TTC549 (cell line): Measurements from ENCODE around the gene SMOC2.

ENCODE experiments used
- FAIRE-seq: peaks from 2 replicates; lab custom pipeline; 2012; peaks lifted over from hg19 to GRCh38; lab: Jason Lieb, UNC

SMOC2 gene

GRCh38 chr6:168485818-168486217 lies 44.8 kb downstream of the SMOC2 start:
- FAIRE-seq = no peak

GRCh38 chr6:168490757-168491156 lies 49.8 kb downstream of the SMOC2 start:
- FAIRE-seq = no peak

GRCh38 chr6:168493976-168494375 lies 53.0 kb downstream of the SMOC2 start:
- no peak for FAIRE-seq

- FAIRE-seq = no peak
These were observed 53.7 kb downstream of the SMOC2 start for GRCh38 chr6:168494726-168495125.

GRCh38 chr6:168495133-168495532 lies 54.1 kb downstream of the SMOC2 start:
- FAIRE-seq = no peak

- FAIRE-seq = no peak
These were observed 54.7 kb downstream of the SMOC2 start for GRCh38 chr6:168495636-168496035.

GRCh38 chr6:168496139-168496996 lies 55.4 kb downstream of the SMOC2 start:
- FAIRE-seq = no peak

- no peak for FAIRE-seq
These were observed 56.0 kb downstream of the SMOC2 start for GRCh38 chr6:168496997-168497331.

- no peak for FAIRE-seq
These were observed 56.4 kb downstream of the SMOC2 start for GRCh38 chr6:168497381-168497780.

- FAIRE-seq = no peak
These were observed 57.3 kb downstream of the SMOC2 start for GRCh38 chr6:168498161-168498843.

- FAIRE-seq = no peak
These were observed 58.2 kb downstream of the SMOC2 start for GRCh38 chr6:168499045-168499650.

GRCh38 chr6:168500519-168500918 lies 59.5 kb downstream of the SMOC2 start:
- no peak for FAIRE-seq

- no peak for FAIRE-seq
These were observed 60.6 kb downstream of the SMOC2 start for GRCh38 chr6:168501561-168501960.

GRCh38 chr6:168504366-168504765 lies 63.4 kb downstream of the SMOC2 start:
- FAIRE-seq = no peak

- no peak for FAIRE-seq
These were observed 65.5 kb downstream of the SMOC2 start for GRCh38 chr6:168506460-168506859.

GRCh38 chr6:168507297-168507696 lies 66.3 kb downstream of the SMOC2 start:
- no peak for FAIRE-seq

GRCh38 chr6:168507730-168508129 lies 66.7 kb downstream of the SMOC2 start:
- FAIRE-seq = no peak

GRCh38 chr6:168508903-168509302 lies 67.9 kb downstream of the SMOC2 start:
- no peak for FAIRE-seq

- FAIRE-seq = no peak
These were observed 72.8 kb downstream of the SMOC2 start for GRCh38 chr6:168513766-168514165.

GRCh38 chr6:168514216-168514615 lies 73.2 kb downstream of the SMOC2 start:
- FAIRE-seq = no peak

- FAIRE-seq = no peak
These were observed 74.4 kb downstream of the SMOC2 start for GRCh38 chr6:168515376-168515775.

GRCh38 chr6:168516944-168517741 lies 76.2 kb downstream of the SMOC2 start:
- FAIRE-seq = no peak
